WTC11 (cell line): Measurements from ENCODE around the gene IQGAP2.

Experiments
- CTCF ChIP-seq: fragments of 200-600 bp; IDR thresholded peaks from 2 replicates; pipeline ENCODE4 v1.8.0; 2022; ENCODE audit warnings: antibody characterized with exemption
- NFATC4 ChIP-seq: fragments of 250-450 bp; sonication (Bioruptor Pico); IDR thresholded peaks from 2 replicates; pipeline ENCODE4 v1.9.0; 2021; ENCODE audit warnings: mild to moderate bottlenecking
- TF ChIP-seq, protein P1 (sequence below): sonication (generic); formaldehyde crosslinking; conservative IDR thresholded peaks from 2 replicates; pipeline ENCODE4 v1.8.1; 2022; ENCODE audit warnings: mild to moderate bottlenecking, missing genetic modification reagents

DNA sequence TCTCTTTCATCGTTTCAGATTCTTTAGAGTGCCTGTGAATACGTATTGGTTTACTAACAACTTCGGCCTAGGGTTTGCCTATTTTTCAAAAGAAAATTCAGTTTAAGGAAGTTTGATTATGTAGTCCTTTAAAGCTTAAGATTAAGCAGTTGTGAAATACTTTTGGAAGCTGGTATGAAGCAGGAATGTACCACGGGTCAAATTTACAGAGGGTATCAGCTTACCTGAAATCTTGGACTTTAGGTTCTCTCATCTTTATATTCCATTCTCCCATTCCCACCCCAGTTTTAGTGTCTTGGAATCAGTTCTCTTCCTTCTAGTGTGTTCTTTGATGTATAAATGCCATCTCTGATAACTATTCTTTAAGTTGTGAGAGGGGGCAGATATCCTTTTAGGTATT lies 53.2 kb downstream of the IQGAP2 start:
- TF ChIP-seq NFATC4 (CRISPR knock-in tag), result no peak
- TF ChIP-seq CTCF, result no peak
- TF ChIP-seq, protein P1, sequence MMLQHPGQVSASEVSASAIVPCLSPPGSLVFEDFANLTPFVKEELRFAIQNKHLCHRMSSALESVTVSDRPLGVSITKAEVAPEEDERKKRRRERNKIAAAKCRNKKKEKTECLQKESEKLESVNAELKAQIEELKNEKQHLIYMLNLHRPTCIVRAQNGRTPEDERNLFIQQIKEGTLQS (CRISPR knock-in tag), result no peak
